Measurements from ENCODE around the gene PXDC1.

Gene PXDC1, protein sequence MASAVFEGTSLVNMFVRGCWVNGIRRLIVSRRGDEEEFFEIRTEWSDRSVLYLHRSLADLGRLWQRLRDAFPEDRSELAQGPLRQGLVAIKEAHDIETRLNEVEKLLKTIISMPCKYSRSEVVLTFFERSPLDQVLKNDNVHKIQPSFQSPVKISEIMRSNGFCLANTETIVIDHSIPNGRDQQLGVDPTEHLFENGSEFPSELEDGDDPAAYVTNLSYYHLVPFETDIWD

DNA sequence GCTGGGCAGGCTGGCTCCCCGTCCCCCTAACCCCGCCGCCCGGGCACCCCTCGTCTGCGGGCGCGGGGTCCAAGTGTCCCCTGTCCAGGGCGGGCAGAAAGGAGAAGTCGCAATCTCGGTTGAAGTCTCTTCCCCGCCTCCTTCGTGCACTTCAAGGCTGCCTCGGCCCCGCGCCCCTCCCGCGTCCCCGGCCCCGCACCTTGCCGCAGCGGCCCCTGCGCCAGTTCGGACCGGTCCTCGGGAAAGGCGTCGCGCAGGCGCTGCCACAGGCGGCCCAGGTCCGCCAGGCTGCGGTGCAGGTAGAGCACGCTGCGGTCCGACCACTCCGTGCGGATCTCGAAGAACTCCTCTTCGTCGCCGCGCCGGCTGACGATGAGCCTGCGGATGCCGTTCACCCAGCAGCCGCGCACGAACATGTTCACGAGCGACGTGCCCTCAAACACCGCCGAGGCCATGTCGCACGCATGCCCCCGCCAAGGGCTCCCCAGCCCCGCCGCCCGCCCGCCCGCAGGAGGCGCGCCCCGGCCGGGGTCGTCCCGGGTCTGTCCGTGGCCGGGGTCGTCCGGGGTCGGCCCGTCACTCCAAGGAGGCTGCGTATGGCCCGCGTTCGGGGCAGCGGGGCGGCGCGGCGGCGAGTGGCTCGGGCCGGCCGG is at the start of gene PXDC1:
TSS of gene PXDC1 (minus strand) at position 637 of the 653 bp plus-strand sequence. CDS start at position 455, 182 bp downstream.
- DNase-seq (ENCODE audit: low read depth) = no peak

DNA sequence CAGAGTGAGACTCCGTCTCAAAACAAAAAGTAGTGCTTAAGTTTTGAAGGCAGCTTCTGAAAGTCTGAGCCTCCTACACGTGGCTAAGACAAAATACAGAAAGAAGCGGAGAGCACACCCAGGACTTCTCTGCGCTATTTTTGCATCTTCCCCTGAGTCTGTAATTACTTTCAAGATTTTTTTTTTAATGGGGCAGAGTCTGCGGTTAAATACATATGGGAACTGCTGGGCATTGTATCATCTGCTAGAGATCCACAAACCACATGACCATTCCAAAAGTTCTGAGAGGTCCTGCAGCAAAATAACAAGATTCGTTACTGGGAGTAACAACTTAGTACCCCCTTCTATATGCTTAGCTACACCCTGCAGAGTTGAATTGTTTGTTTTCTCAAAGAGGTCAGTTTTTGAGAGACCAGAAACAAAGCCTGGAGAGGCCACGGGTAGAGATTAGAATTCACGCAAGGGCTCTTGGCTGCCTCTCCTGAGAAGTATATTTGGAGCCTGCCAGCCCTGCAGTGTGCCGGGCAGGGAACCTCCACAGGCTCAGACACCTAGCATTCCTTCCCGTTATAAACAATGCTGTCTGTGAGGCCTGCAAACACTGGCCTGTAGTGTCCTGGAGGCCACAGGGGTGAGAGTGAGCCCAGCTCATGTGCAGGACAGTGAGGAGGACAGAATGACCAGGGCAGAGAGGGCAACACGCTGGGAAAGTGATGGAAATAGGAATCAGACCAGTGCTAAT is 49.5 kb upstream of the PXDC1 start:
- DNase-seq (ENCODE audit: low read depth) = no peak

DNA sequence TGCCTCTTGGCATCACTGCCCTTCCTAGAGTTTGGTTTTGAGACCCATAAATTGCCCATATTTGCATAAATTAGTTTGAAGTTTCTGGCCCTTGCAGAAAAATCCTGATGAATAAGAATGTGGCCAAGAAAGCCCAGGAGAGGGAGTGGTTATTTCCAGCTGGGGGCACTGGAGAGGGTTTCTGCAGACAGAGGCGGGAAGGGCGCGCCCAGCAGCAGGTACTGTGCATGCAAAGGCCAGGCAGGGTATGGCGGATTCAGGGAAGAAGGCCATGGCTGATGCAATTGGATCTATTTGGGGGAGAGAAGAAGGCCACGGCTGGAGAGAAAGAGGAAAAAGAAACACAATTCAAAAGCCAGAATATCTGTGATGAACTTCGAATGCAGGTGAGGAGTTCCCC is 48.2 kb upstream of the PXDC1 start:
- no peak for DNase-seq (ENCODE audit: low read depth)

DNA sequence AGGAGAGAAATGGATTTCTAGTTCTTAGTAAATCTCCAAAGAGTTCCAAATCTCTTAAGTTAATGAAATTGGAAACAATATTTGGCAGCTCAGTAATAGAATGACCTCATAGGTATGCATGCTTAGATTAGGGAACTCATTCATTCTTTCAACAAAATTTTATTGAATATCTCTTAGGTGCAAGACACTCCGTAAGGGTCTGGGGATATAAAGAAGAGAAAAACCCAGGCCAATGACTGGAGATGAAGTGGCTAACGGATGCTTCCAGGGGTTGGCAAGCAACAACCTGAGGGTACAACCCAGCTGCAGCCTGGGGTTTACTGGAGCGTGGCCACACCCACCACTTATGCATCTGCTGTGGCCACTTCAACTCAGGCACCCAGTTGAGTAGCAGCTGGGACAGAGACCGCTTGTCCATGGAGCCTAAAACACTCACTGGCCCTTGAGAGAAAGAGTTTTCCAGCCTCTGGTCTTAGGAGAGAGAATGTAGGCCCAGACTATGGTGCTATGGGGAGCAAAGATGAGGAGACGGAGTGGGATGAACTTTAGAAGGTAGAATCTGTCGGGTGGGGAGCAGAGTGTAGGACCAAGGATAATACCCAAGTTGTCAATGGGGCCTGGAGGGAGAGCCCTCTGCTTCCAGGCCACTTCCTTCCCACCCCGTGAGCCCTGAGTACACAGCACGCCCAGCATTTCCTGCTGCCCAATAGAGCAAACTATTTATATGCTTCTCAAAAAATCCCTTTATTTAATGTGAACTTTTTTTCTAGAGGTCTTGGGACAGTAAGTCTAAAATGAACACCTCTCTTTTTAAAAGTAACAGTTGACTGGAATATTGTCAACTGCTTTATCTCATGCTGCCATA is 46.8 kb upstream of the PXDC1 start:
- no peak for DNase-seq (ENCODE audit: low read depth)

DNA sequence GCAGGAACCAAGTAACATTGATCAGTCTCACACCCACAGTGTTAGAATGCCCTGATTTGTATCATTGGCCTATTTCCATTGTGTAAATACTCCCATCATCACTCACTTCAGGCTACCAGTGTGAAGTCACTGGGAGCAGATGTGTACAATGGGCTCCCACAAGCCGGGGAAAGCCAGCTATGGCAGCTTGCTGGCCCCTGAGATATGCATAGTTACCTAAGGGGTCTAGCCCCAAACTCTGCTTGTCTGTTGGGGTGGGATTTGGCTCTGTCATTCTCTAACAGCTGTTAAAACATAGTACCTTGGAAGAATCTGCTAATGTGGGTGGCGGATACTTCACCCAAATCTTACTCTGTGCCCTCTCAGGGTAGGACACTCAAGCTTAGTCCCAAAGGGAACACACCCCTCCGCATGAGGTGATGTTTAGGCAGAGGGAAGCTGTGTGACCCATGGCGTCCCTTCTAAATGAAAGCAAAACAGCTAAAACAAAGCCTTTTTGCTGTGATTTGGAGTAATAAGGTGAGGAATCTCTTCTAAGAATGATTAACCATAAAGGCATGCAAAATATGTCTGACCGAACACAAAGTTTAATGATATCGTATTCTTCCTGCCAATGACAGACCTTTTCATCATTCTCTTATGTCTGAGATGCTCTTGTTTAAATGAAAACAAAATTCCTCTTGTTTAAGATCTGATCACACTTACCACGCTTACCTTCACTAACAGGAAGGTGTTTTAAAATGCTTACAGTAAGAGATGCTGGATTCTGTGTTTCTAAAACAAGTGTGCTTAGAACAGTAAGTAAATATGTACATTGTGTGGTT is 45.9 kb upstream of the PXDC1 start:
- DNase-seq (ENCODE audit: low read depth) = no peak

DNA sequence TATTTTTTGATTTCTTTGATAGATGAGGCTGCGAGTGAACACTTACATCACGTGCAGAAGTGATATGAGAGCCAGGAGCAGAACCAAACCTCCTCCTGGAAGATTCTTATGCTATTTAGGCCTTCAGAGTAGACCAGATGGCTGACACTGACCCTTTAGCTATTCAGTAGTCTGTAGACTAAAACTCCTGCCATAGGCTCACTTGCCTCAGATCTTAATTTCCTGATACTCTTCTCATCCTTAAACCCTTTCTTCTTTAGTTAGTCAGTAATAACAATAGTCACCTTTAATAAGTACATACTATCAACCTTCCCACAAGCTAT is 45.2 kb upstream of the PXDC1 start:
- no peak for DNase-seq (ENCODE audit: low read depth)

DNA sequence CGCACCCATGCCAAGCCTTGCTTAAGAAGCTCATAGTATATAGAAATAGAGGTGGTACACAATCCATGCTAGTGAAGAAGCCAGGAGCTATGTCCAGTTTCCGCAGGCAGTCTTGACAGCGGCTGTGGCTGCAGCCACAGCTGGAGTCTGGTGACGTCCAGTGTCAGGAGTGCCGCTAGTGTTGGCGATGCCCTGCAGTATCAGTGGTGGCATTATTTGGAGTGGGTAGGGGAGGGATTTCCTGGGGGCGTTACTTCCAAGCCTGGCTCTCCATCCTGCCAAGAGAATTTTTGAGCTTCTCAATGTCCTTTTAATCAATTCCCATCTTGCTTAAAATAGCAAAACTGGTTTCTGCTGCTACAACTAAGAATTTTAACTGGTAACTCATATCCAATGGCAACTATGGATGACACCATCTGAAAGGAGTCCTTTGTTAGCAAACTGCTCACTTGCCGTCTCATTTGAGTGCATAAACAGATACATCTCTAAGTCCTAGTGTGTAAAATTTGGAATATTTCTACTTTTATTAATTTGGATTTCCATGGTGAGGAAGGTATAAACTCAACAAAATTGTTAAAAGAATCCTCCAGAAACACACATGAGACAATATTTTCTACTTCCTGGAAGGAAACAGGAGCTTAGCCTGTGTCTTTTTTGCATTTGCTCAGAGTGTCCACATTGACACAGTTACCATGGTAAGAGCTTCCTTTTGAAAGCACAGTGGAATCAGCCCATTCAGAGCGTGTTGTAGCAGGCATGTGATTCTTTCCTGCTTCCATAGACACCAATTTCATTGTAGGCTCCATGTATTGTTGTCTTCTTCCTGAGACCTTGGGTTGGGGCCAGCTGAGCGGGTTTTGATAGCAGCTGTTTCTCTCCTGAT is 44.6 kb upstream of the PXDC1 start:
- DNase-seq (ENCODE audit: low read depth) = no peak

DNA sequence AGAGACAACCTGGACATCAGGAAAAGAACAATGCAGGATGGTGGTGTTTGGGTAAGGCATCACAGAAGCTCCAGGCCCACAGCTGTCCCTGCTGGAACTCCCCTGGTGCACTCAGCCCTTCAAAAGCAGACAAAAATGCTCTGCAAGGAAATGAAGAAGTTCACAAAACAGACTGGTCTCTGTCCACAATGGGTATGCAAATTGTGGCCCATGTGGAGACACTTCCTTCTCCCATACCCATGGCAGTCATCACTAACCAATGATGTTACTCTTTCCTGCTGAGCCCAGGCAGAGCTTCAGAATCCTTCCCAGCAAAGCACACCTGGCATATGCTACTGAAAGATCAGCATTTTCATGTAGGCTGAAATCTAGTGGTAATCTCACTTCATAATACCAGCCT is 42.6 kb upstream of the PXDC1 start:
- DNase-seq (ENCODE audit: low read depth) = no peak

DNA sequence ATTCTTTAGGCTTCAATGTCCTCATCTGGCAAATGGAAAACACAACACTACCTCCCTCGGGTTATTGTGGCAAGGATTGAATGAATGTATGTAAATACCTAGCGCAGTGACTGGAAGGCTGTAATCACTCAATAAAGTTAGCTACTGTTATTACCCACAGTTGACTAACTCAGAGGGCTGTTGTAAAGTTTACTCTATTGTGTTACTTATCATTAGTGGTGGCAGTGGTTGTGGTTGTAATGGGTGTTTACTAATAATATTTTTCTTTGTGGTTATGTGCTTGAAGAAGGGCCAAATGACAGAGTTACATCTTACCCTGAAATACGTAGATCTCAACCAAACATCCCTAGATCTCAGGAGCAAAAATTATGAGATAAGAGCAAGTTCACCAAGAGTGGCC is 42.0 kb upstream of the PXDC1 start:
- no peak for DNase-seq (ENCODE audit: low read depth)

DNA sequence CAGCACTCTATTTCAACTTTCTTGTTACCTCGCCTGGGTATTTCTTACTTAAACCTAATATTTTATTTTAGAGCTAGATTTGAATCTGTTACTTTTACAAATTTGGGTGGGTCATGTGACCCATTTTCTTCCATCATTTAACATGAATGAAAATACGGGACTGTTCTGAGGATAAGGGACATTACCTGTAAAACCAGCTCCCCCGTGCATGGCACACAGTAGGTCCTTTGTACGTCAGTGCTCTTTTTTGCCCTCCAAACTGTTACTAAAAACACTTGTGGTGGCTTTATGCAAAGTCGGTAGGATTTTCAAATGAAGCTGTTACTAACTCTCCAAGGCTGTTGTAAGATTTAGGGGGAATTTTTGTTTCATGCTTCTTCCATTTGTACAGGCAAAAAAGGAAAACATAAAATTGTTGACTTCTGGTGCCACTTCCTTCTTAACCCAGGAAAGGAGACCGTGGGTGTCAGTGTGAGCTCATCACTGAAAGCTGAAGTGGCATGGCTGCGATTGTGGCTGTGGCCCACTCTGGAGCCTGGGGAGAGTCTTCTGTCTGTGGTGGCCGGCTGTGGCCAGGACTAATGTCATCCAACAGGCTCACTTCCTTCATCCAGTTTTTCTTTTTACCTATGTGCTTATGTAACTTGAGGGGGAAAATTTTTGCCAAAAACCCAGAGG is 40.2 kb upstream of the PXDC1 start:
- no peak for DNase-seq (ENCODE audit: low read depth)

DNA sequence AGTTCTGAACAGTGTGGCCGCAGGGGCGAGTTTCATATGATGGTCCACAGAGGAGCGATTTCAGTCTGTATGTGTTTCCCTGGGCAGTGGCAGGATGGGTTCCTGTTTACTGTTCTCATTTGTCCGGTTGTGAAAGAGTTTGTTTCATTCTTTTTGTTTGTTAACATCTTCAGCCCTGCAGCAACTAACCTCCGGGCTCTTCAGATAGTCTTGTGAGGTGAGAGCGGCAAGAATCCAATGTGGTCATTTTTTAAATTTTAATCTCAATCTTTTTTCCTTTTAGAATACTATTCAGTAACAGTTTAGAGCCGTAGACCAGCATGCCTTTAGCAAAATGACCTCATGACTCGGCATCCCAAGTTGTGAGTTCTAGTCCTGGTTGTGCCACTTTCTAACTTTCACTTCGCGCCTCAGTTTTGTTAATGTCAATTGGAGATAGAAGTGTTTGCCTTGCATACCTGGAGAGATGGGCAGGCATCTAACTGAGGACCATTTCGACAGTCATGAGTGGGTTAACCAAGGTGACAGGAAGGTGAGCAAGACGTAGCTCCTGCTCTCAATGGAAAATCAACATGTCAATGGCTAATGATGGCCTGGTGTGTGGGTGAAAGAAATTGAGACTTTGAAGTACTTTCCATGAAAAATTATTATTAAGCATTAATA is 38.5 kb upstream of the PXDC1 start:
- DNase-seq (ENCODE audit: low read depth) = no peak

DNA sequence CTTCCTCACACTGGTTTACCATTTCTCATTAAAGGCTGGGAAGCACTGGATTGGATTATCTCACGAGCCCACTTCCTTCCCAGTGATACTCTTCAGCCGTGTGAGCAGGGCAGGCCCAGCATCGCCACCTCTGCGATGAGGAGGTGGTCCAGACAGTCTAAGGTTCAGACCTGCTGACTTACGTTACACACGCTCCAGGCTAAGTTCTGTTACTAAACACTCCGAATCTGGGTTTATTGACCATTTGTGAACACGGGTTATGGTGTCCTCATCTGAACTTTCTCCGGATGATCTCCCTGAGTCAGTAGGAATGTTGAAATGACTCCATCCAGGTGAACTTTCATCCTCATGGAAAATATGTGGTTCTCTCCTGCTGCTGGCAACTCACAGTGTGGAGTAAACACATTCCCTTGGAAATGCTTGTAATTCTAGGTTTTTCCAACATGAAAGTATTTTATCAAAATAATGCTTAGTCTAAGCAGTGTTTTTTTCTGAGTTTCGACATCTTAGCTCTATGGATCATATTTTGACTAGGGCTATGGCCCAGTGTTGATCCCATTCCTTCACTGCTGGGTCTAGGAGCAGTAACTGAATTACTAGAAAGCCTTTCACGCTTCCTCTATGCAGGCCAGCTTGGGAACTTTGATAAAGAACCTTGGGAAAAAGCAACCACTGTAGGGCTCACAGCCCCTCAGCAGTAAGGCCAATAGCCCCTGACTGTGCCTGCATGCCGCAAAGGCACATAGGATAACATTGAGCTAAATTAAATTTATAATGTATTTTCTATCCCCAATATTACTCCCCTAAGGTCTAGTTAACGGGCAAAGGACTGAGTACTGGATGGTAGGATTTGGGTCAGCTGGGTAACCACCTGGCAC is 37.7 kb upstream of the PXDC1 start:
- DNase-seq (ENCODE audit: low read depth) = no peak

DNA sequence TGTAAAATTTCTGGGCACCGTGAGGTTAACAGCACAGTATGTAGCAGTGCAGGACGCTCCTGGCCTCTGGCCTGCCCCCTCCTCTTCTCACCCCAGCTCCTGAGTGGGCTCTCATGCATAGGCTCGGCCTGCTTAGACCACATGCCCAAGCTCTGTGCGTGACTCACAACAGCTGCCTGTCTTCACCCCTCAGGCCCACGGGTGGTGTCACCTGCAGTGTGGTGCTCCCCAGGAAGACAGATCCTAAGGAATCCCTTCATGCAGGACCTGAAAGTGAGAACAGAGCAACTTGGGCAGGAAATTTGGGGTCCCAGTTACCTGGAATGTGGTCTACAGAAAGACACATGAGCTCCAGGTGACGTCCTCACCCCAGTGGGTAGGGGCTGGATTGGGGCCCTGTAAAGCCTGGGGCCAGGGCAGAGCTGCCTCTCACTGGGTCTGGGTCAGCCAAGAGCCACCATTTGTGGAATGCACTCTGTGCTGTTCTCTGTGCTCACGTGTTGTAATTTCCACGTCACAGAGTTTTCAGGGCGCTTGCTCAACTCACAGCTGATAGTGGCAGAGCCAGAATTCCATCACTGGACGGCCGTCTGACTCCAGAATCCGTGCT is 37.0 kb upstream of the PXDC1 start:
- no peak for DNase-seq (ENCODE audit: low read depth)

DNA sequence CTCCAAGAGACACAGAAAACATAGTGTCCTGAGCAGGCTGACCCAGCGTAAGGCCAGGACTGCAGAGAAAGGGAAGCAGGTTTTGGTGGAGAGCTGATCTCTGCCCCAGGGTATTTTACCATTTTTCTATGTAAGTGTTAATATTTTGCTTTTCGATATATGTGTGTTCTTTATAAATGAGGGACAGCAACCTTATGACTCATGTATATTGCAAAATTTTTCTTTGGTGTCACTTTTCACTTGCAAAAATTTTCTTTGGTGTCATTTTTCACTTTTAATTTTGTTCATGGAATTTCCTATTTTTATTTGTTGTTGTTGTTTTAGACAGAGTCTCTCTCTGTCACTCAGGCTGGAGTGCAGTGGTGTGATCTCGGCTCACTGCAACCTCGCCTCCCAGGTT is 34.6 kb upstream of the PXDC1 start:
- DNase-seq (ENCODE audit: low read depth) = no peak

DNA sequence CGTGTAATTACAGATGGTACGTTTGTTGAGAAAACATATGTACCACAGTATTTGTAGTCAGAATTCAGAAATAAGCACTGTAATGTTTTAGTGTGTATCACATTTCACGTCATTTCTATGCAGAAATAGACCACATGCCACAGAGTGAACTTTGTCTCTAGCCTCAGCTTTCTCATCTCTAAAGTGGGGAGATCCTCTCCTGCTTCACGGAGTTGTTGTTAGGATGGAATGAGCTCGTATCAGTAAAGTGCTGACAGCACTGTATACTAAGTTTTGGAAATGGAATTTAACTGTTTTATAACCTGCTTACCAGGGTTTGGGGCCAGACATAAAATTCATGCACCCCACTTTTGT is 34.2 kb upstream of the PXDC1 start:
- DNase-seq (ENCODE audit: low read depth) = no peak

DNA sequence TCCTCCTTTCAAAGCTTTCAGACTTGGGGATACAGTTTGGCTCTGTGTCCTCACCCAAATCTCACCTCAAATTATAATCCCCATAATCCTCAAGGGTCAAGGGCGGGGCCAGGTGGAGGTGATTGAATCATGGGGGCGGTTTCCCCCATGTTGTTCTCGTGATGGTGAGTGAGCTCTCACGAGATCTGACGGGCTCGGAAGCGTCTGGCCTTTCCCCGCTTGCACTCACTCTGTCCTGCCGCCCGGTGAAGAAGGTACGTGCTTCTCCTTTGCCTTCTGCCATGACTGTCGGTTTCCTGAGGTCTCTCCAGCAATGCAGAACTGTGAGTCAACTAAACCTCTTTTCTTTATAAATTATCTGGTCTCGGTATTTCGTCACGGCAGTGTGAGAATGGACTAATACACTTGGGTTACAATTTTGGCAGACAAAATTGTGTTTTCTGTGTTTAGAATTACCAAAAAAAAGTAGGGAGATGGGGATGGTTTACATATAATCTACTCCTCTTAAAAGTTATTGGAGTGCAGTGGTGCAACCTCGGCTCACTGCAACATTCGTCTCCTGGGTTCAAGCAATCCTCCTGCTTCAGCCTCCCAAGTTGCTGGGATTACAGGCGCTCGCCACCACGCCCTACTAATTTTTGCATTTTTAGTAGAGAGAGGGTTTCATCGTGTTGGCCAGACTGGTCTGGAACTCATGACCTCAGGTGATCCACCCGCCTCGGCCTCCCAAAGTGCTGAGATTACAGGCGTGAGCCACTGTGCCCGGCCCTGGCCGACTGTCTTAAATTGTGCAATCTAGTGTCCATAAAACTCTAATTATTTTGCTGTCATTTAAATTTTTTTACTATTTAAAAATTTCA is 33.6 kb upstream of the PXDC1 start:
- no peak for DNase-seq (ENCODE audit: low read depth)

DNA sequence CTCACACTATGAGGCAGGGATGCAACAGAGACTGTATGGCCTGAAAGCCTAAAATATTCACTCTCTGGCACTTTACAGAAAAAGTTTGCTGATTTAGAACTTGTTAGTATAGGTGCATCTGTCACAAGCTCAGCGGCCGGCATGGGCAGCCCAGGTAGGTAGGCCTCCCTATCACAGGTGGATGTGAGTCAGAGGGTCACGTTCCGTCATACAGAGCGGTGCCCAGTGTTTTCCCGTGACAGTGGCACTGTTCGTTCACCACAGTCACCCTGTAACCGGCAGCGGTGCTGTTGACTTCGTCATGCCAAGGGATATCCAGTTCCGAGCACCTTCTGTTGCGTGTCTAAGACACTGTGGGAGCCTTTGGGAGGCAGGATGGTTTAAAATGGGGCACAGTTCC is 32.9 kb upstream of the PXDC1 start:
- no peak for DNase-seq (ENCODE audit: low read depth)

Measured in activated T-cell treated with anti-CD3 and anti-CD28 coated beads for 24 hours (primary cell).